GM12865 (cell line): ENCODE measurements around the gene OR52E2.

Experiments
- DNase-seq: peaks from one replicate; pipeline ENCODE4 v3.0.0; 2010; ENCODE audit warnings: low read depth
- H3K4me3 ChIP-seq: 2 replicates; pipeline ENCODE4 v1.5.1; 2011; ENCODE audit warnings: mild to moderate bottlenecking, low read depth, low read length, control low read depth
- TF ChIP-seq, protein P1 (sequence below): IDR thresholded peaks from 2 replicates; pipeline ENCODE4 v1.5.1; 2011; ENCODE audit warnings: low read length, control low read depth, low read depth, inconsistent platforms; ENCODE audit not compliant: insufficient read depth; ENCODE audit errors: missing control alignments

The OR52E2 gene

DNA sequence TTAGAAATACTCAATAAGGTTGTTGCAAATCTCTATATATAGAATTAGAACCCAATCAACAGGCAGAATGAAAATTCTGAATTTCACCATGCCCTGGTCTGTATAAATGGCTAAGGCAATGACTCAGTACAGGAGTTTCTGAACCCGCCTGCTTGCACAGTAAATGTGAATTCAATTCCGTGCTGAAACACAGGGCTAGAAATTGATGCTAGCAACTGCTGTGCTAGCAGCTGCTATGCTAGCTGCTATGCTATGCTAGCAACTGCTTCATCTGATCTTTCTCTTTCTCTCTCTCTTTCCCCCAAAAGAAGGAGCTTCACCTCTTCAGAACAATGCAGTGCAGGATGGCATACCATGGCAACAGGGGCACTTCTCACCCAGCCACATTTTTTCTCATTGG is 22.8 kb downstream of the OR52E2 start:
- no peak overlapping the region for H3K4me3 ChIP-seq
- DNase-seq = no peak
- TF ChIP-seq, protein P1, sequence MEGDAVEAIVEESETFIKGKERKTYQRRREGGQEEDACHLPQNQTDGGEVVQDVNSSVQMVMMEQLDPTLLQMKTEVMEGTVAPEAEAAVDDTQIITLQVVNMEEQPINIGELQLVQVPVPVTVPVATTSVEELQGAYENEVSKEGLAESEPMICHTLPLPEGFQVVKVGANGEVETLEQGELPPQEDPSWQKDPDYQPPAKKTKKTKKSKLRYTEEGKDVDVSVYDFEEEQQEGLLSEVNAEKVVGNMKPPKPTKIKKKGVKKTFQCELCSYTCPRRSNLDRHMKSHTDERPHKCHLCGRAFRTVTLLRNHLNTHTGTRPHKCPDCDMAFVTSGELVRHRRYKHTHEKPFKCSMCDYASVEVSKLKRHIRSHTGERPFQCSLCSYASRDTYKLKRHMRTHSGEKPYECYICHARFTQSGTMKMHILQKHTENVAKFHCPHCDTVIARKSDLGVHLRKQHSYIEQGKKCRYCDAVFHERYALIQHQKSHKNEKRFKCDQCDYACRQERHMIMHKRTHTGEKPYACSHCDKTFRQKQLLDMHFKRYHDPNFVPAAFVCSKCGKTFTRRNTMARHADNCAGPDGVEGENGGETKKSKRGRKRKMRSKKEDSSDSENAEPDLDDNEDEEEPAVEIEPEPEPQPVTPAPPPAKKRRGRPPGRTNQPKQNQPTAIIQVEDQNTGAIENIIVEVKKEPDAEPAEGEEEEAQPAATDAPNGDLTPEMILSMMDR = no peak

DNA sequence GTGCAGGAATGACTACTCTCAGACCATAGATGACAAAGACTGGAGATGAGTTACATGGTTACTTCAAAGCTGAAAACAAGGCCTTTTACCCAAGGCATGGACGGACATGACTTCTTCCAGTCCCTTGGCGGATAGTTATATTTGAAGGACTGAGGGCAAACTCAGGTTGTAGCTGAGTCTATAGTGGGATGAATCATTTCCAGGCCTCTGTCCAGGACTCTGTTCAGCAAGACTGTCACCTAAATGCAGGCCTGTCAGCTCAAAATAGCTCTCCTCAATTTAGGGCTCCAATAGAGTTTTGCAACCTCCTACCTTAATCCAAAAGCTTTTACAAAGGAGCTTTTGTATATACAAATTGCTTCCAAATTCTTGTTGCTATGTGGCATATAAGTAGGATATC is 37.4 kb downstream of the OR52E2 start:
- DNase-seq = no peak
- TF ChIP-seq, protein P1 = no peak
- H3K4me3 ChIP-seq = no peak overlapping the region

DNA sequence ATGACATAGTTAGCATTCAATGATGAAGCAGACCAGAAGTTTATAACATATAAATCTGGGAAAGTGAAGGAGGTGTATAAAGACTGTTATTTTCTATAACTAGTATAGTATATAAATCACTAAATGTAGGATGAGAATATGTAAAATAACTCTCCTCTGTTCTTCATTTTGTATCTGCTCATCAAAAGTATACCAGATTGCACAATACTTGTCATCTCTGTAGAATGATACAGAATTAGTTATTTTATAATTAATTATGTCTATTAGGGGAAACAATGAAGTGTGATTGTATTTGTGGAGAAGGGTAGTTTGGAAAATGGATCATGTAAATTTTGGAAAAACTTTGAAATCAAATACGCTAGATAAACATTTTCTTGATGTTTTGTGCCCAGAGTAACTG is 46.4 kb downstream of the OR52E2 start:
- TF ChIP-seq, protein P1 = no peak
- DNase-seq = no peak
- H3K4me3 ChIP-seq = no peak overlapping the region

GRCh38 chr11:5011254-5011653 is 48.2 kb downstream of the OR52E2 start:
- no peak for DNase-seq
- TF ChIP-seq, protein P1 = no peak
- no peak overlapping the region for H3K4me3 ChIP-seq
